Effector memory CD4-positive, alpha-beta T cell (primary cell): ENCODE measurements around the gene TIMD4.
"Not testable (repeated sequence)": the region's sequence is repeated elsewhere in the genome, so short reads cannot be mapped to it uniquely, and the experiment has no call there.

Experiments
- DNase-seq, 3 donors: peaks; one replicate each; pipeline ENCODE4 v3.0.0-alpha.2; 2020
- H3K27ac ChIP-seq: 2 replicates; pipeline ENCODE4 v1.7.0; 2013; ENCODE audit warnings: mild to moderate bottlenecking, low read length, moderate library complexity; ENCODE audit not compliant: insufficient read depth, poor library complexity, severe bottlenecking
- H3K27me3 ChIP-seq: replicated peaks from 2 replicates; pipeline ENCODE4 v1.7.0; 2013; ENCODE audit warnings: mild to moderate bottlenecking, low read length; ENCODE audit not compliant: insufficient read depth, control insufficient read depth, poor library complexity, severe bottlenecking
- H3K36me3 ChIP-seq: 2 replicates; pipeline ENCODE4 v1.7.0; 2013; ENCODE audit warnings: mild to moderate bottlenecking, low read length, moderate library complexity; ENCODE audit not compliant: control insufficient read depth, insufficient read depth
- H3K4me1 ChIP-seq: 2 replicates; pipeline ENCODE4 v1.7.0; 2013; ENCODE audit warnings: low read length, mild to moderate bottlenecking; ENCODE audit not compliant: control insufficient read depth, insufficient read depth, poor library complexity, severe bottlenecking
- H3K4me3 ChIP-seq: 2 replicates; pipeline ENCODE4 v1.7.0; 2013; ENCODE audit warnings: low read length, low read depth, mild to moderate bottlenecking; ENCODE audit not compliant: insufficient read depth, poor library complexity, severe bottlenecking
- H3K9me3 ChIP-seq: 2 replicates; pipeline ENCODE4 v1.7.0; 2013; ENCODE audit warnings: mild to moderate bottlenecking, low read length, moderate library complexity; ENCODE audit not compliant: control insufficient read depth
- total RNA-seq, 3 donors: gene quantifications; one replicate each; lab custom pipeline; 2026; lab: John Stamatoyannopoulos, UW

Gene TIMD4
- 0.61 to 1.4 (median 0.97) reads per million in 3 donors for total RNA-seq

DNA sequence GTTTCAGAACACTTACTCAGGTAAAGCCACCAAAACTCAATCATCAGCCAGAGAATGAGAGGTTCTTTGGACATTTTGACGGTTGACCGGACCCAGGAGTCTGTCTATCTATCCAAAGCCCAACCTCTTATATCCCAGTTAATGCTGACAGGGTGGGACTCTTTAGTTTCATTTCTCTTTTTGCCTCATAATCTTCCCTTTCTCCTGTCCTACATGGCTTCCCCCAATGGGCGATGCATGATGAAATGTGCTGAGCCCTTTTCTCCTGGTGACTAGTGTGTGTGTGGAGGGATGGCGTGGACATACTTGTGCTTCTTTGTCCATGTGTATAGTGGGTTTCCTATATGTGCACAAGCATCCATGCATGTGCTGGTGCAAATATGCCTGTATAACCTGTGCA lies at the start of gene TIMD4:
Gene TIMD4, minus strand, starts transcription at position 102 of the 400 bp plus-strand sequence. Its CDS starts 28 bp downstream, at position 74.
- Histone ChIP-seq H3K4me1 (no peaks in the 10 kb centered on the region), H3K27ac (no peak within 1 kb of the TSS), H3K27me3 (no peaks in the 10 kb centered on the region), H3K36me3 (no peaks in the 10 kb centered on the region), H3K9me3 (no peaks in the 10 kb centered on the region), H3K4me3 (no peak within 1 kb of the TSS)
- no peak for DNase-seq

DNA sequence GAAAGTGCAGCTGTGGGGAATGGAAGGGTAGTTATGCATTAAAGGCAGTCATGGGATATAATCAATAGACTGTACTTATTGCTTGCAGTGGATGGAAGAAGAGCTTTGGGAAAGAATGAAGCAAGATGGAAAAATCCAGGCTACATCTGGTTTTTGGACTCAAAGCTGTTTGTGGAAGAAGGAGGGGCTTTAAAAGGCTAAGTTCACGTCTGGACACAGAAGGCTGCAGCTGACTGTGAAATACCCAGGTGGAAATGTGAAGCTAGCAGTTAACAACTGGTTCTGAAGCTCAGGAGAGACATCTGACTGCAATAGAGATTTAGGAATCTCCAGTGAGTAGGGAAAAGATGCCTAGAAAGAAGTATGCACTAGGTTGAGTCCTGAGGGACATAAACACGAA lies 43.2 kb upstream of the TIMD4 start:
- Histone ChIP-seq H3K4me1 (no peaks in the 10 kb centered on the region), H3K27me3 (no peaks in the 10 kb centered on the region), H3K4me3 (no peak overlapping the region), H3K27ac (no peak overlapping the region), H3K36me3 (no peaks in the 10 kb centered on the region), H3K9me3 (no peaks in the 10 kb centered on the region)
- DNase-seq = no peak

DNA sequence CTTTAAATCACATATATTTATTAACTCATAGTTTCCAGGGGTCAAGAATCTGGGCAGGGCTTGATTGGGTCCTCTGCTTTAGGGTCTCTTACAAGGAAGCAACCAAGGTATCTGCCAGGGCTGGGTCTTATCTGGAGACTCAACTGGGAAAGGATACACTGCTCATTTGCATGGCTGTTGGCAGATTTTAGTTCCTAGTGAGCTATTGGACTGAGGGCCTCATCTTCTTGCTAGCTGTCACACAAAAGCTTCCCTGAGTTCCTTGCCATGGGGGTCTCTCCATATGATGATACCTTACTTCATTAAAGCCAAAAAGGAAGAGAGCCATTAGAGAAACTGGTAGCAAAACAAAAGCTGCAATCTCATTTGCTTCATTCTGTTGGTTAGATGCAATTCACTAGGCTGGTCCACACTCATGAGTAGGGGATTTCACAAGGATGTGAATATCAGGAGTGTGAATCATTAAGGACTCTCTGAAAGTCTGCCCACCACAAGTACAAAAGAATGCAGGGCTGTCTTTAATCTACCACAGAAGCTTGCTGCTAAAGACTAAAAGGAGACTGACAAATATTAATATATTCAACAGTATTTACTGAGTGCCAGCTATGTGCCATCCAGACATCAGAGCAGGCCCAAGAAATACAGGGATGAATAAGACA lies 42.0 kb upstream of the TIMD4 start:
- Histone ChIP-seq H3K4me3 (no peak overlapping the region), H3K36me3 (no peaks in the 10 kb centered on the region), H3K4me1 (no peaks in the 10 kb centered on the region), H3K27me3 (no peaks in the 10 kb centered on the region), H3K27ac (no peak overlapping the region), H3K9me3 (no peaks in the 10 kb centered on the region)
- DNase-seq = no peak

DNA sequence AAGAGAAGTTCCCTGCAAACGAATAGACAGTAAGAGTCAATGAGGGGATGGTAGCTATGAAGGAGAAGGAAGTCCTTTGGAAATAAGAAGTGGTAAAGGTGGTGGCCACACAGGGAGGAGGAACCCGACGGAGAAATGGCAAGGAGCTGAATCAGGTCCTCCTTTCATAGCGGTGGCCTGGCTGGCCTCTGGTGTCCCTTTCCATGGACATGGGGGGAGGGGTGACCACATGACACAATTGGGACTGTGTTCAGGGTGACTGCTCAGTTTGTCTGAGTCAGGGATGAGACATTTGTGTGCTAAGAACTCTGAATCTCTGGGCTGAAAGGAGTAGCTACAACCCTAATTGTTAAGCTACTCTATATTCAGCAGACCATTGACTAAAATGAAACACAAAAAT lies 28.7 kb upstream of the TIMD4 start:
- Histone ChIP-seq H3K9me3 (no peaks in the 10 kb centered on the region), H3K4me1 (no peaks in the 10 kb centered on the region), H3K36me3 (no peaks in the 10 kb centered on the region), H3K27me3 (no peaks in the 10 kb centered on the region), H3K27ac (no peak overlapping the region), H3K4me3 (no peak overlapping the region)
- DNase-seq = no peak

DNA sequence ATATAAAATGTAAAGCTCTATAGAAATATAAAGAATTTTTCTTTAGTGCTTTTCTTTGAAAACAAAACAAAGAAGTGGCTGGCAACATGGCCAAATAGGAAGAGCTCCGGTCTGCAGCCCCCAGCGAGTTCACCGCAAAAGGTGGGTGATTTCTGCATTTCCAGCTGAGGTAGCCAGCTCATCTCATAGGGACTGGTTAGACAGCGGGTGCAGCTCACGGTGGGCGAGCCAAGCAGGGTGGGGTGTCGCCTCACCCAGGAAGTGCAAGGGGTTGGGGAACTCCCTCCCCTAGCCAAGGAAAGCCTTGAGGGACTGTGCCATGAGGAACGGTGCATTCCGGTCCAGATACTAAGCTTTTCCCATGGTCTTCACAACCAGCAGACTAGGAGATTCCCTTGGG lies 21.0 kb upstream of the TIMD4 start:
- no peaks in the 10 kb centered on the region for H3K36me3 ChIP-seq
- H3K27ac ChIP-seq = no peak overlapping the region
- H3K27me3 ChIP-seq = no peaks in the 10 kb centered on the region
- H3K4me3 ChIP-seq = no peak overlapping the region
- no peaks in the 10 kb centered on the region for H3K9me3 ChIP-seq
- no peaks in the 10 kb centered on the region for H3K4me1 ChIP-seq
- no peak for DNase-seq

DNA sequence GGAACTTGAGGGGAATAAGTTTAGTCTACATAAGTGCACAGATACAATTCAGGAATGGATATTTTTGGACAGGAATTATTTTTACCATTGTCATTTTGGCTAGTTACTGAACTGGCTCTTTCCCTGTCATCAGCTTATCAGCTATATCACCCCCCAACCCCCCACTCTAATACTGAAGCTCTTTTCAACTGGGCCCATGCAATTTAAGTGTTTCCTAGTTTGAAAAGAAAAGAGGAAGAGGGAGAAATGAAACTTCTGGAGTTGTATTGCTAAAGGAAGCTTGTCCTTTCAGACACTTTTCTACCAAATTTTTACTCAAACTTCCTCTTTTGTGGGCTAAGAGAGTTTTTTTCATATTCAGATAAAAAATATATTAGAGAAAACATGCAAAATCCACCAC lies 18.5 kb upstream of the TIMD4 start:
- no peak for DNase-seq
- H3K9me3 ChIP-seq = no peaks in the 10 kb centered on the region
- no peak overlapping the region for H3K4me3 ChIP-seq
- no peaks in the 10 kb centered on the region for H3K36me3 ChIP-seq
- no peak overlapping the region for H3K27ac ChIP-seq
- no peaks in the 10 kb centered on the region for H3K27me3 ChIP-seq
- no peaks in the 10 kb centered on the region for H3K4me1 ChIP-seq

DNA sequence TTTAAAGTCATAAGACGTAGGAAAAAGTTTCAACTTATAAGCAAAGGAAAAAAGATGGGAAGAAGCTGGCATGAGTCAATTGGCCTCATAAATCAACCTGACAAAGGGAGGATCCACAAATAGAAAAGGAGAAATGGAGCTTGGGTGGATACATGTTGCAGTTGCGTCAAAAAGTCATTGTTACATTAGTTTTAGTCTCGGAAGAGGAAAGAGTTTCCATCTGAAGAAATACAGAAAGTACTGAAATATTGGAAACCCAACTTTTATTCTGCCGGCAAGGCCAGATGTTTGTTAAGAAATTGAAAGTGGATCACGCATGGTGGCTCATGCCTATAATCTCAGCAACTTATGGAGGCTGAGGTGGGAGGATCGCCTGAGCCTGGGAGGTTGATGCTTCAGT lies 11.3 kb upstream of the TIMD4 start:
- H3K27ac ChIP-seq = no peak overlapping the region
- no peaks in the 10 kb centered on the region for H3K27me3 ChIP-seq
- no peak for DNase-seq
- H3K4me1 ChIP-seq = no peaks in the 10 kb centered on the region
- H3K4me3 ChIP-seq = no peak overlapping the region
- H3K36me3 ChIP-seq = no peaks in the 10 kb centered on the region
- no peaks in the 10 kb centered on the region for H3K9me3 ChIP-seq

DNA sequence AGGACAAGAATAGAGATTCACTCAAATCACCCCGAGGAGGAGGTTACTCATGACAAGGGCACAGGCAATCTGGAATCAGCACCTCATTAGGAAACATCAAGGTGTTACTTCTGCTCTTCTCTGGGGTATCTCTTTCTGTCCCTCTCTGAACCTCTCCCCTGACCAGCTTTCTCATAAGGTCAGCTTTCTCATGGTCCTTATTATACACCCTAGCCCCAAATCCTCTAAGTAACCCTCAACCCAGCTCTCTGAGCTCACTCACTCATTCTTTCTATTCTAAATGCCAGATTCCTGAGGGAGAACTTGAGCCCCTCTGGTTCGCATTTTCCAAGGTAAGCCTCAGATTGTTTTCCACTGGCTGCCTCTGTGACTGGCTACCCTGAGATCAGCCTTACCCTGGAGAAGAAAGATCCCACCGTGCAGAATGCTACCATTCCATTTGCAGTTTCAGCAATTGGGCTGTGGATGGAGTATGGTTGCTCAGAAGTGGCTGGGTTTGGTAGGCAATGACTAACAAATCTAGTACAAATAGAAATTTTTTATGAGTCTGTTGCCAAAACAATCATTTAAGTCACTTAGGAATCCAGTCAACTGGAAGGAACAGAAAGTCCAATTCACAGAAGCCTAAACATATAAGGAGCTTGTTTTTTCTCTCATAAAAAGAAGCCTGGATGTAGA lies 9.0 kb upstream of the TIMD4 start:
- Histone ChIP-seq H3K36me3 (no peaks in the 10 kb centered on the region), H3K9me3 (no peaks in the 10 kb centered on the region), H3K4me1 (no peaks in the 10 kb centered on the region), H3K27ac (no peak overlapping the region), H3K27me3 (no peaks in the 10 kb centered on the region), H3K4me3 (no peak overlapping the region)
- no peak for DNase-seq

DNA sequence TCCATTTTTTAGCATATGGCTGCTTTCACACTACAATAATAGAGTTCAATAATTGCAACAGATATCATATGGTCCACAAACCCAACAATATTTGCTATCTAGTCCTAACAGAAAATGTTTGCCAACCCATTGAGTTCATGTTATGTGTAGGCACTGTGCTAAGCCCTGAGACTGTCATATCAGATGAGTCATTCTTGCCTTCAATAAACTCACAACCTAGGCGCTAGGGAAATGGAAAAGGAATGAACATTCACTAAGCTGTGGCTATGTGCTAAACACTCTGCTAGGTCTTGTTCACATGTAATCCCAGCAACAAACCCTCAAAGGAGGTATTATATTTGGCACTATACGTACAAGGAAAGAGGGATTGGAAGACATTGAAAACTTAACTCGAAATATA lies 8.4 kb upstream of the TIMD4 start:
- Histone ChIP-seq H3K27me3 (no peaks in the 10 kb centered on the region), H3K4me1 (no peaks in the 10 kb centered on the region), H3K9me3 (no peaks in the 10 kb centered on the region), H3K36me3 (no peaks in the 10 kb centered on the region), H3K27ac (no peak overlapping the region), H3K4me3 (no peak overlapping the region)
- no peak for DNase-seq

DNA sequence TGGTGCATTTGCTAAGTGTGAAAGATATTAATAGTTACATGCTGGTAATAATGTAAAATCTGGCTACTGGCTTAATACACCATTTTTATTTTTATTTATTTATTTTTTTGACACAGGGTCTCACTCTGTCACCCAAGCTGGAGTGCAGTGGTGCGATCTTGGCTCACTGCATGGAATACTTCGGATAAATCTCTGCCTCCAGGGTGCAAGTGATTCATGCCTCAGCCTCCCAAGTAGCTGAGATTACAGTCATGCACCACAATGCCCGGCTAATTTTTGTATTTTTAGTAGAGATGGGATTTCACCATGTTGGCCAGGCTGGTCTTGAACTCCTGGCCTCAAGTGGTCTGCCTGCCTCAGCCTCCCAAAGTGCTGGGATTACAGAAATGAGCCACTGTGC lies 4.4 kb upstream of the TIMD4 start:
- H3K27ac ChIP-seq, H3K9me3 ChIP-seq, H3K36me3 ChIP-seq, DNase-seq, H3K27me3 ChIP-seq, H3K4me3 ChIP-seq, H3K4me1 ChIP-seq: not testable (repeated sequence)
